Measurements from ENCODE around the gene ZXDC.

GRCh38 chr3:126422121-126422520, 53.6 kb downstream of the ZXDC start:
- TF ChIP-seq CTCF (IDR thresholded peaks at IDR 0.05) (no peak), POLR2A (IDR thresholded peaks at IDR 0.05) (no peak)

All from lower leg skin (tissue), 3 donors.